ENCODE data around the gene MLN. TPM values are rescaled to one million over a fixed set of nuclear protein-coding genes. Genes with fewer than 3 reads are reported as not detected.

MLN gene
- total RNA-seq = not detected

DNA sequence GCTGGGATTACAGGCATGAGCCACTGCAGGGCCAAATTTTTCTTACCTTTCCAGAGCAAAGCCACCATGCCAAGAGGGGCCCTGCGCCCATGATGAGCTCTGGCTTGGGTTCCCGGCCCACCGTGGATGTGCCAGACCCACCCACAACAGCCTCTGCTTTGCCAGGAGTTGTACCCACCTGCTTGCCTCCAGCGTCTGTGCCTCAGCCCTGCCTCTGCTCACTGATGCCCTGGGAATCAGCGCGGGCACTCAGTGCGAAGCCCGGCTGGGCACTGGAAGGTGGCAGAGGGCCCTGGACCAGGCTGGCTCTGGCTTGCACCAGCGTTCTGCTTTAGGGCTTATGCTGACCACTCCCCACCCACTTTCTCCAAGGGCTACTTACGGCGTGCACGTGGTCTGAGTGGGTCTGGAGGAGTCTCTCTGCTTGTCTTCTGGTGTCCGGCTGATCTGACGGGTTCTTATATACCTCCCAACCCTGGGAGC, at the start of gene MLN:
Gene MLN (minus strand): TSS at position 433 of the 483 bp plus-strand sequence. CDS start 2,840 bp downstream, outside the sequence.
- Mint-ChIP-seq H3K4me1 (peaks cover 17% of the 10 kb centered on the region), H3K27ac (no peak within 1 kb of the TSS), H3K4me3 (no peak within 1 kb of the TSS), H3K9me3 (ENCODE audit: low read depth) (no peaks in the 10 kb centered on the region), H3K27me3 (peaks cover 36% of the 10 kb centered on the region), H3K36me3 (no peaks in the 10 kb centered on the region)
- ATAC-seq (no peak), DNase-seq (no peak)
- CTCF ChIA-PET = interaction anchor here (1.0 kb wide), 1 partner anchor 32 kb away, joined by 3 read pairs; no protein-coding TSS in a partner anchor

GRCh38 chr6:33853026-33853425, 49.2 kb upstream of the MLN start:
- Mint-ChIP-seq H3K27me3 (peaks cover 46% of the 10 kb centered on the region), H3K4me1 (peaks cover 28% of the 10 kb centered on the region), H3K27ac (no peak overlapping the region), H3K9me3 (ENCODE audit: low read depth) (no peaks in the 10 kb centered on the region), H3K4me3 (no peak overlapping the region), H3K36me3 (no peaks in the 10 kb centered on the region)
- no peak for DNase-seq
- ATAC-seq = no peak
- CTCF ChIA-PET = interaction anchor here (0.7 to 11.0 kb wide), 3 partner anchors 43 to 174 kb away, joined by 3 to 95 read pairs (median 3); no protein-coding TSS in a partner anchor

- H3K4me3 Mint-ChIP-seq = no peak overlapping the region
- H3K36me3 Mint-ChIP-seq = no peaks in the 10 kb centered on the region
- no peak overlapping the region for H3K27ac Mint-ChIP-seq
- no peaks in the 10 kb centered on the region for H3K9me3 Mint-ChIP-seq (ENCODE audit: low read depth)
- peak; percentile 53 for DNase-seq
- H3K27me3 Mint-ChIP-seq = peaks cover 46% of the 10 kb centered on the region
- CTCF ChIA-PET = interaction anchor here (1.0 to 11.0 kb wide), 4 partner anchors 11 to 203 kb away, joined by 3 to 95 read pairs (median 12); no protein-coding TSS in a partner anchor
- H3K4me1 Mint-ChIP-seq = peaks cover 17% of the 10 kb centered on the region
- no peak for ATAC-seq
Observed at GRCh38 chr6:33851959-33852358, 48.2 kb upstream of the MLN start.

DNA sequence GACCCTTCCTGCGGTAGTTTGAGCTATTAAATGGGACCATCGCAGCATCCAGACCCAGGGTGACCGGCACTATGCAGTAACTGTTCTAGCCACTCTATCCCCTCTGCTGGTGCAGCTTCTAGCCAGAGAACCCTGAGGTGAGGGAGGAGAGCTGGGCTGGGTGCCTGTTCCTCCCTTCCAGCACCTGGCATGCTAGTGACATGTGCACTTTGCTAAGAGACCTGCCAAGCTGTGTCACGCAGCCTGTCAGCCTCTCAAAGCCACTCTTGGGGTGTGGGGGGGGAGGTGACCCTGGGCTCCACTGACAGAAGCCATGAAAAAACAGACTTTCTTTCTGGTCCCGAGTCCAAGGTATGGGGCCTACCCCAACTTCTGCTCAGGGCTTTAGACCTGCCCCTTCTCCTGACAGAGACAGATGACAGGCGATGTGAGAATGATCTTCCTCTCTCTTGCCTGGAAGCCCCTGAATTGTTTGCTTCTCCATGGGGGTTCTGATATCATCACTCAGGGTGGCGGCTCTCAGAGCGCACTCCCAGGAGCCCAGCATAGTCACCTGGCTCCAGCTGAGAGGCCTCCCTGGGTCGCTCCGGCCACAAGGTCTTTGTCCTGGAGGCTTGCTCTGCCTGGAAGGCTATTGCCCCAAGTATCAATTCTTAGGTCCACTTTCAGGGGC, 47.2 kb upstream of the MLN start:
- DNase-seq (no peak), ATAC-seq (no peak)
- Mint-ChIP-seq H3K4me3 (no peak overlapping the region), H3K4me1 (peaks cover 8% of the 10 kb centered on the region), H3K9me3 (ENCODE audit: low read depth) (no peaks in the 10 kb centered on the region), H3K36me3 (no peaks in the 10 kb centered on the region), H3K27me3 (peaks cover 53% of the 10 kb centered on the region), H3K27ac (no peak overlapping the region)
- CTCF ChIA-PET = interaction anchor here (0.8 to 11.0 kb wide), 7 partner anchors 10 to 204 kb away, joined by 3 to 95 read pairs (median 4); no protein-coding TSS in a partner anchor

DNA sequence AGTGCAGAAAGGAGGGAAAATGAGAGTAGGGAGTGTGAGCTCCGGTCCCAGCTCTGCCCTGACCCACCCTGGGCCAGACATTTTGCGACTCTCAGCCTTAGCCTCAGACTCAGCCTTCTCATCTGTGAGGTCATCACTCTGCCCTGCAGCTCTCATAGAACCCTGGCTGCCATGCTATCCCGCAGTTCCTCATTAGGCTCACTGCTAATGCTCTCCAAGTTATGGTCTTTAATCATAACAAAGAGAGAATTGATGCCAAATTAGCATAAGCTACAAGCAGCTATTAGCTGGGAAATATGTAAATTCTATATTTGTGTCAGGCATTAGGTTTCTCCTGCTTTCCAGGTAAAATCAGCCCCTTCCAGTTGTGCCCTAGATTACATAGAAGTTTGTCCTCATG, 46.5 kb upstream of the MLN start:
- Mint-ChIP-seq H3K27ac (no peak overlapping the region), H3K4me1 (peaks cover 1% of the 10 kb centered on the region), H3K9me3 (ENCODE audit: low read depth) (no peaks in the 10 kb centered on the region), H3K4me3 (no peak overlapping the region), H3K36me3 (no peaks in the 10 kb centered on the region), H3K27me3 (peaks cover 49% of the 10 kb centered on the region)
- CTCF ChIA-PET = interaction anchor here (0.8 to 11.0 kb wide), 9 partner anchors 9 to 205 kb away, joined by 3 to 95 read pairs (median 4); no protein-coding TSS in a partner anchor
- ATAC-seq = no peak
- DNase-seq = no peak

DNA sequence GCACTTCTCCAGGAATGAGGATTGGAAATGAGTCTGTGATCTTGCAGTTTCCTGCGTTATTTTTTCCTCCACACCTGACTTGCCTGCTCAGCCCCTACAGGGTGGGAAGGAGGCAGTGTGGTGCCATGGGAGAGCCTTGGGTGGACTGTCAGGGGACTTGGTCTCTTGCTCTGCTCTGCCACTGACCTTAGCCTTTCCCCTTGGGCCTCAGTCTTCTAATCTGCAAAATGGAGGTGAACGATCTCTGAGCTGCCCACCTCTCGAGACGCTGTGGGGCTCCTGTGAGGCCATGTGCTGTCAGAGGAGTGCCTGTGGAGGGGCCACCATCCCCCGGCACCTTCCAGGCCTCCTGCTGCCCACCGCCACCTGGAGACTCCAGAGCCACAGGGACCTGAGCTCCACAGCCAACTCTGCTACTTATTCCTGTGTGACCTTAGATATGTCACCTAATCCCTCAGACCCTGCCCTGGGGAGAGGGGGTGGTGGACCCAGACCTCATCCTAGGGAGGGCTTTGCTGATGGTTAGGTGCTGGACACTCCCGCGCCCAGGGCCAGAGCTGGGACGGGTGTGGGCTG, 45.8 kb upstream of the MLN start:
- ATAC-seq = no peak

GRCh38 chr6:33848484-33848883, 44.7 kb upstream of the MLN start:
- Mint-ChIP-seq H3K4me1 (no peaks in the 10 kb centered on the region), H3K4me3 (no peak overlapping the region), H3K27me3 (peaks cover 35% of the 10 kb centered on the region), H3K27ac (no peak overlapping the region), H3K36me3 (no peaks in the 10 kb centered on the region), H3K9me3 (ENCODE audit: low read depth) (no peaks in the 10 kb centered on the region)
- ATAC-seq = no peak
- CTCF ChIA-PET = interaction anchor here (1.4 to 11.0 kb wide), 2 partner anchors 12 to 179 kb away, joined by 3 to 95 read pairs; no protein-coding TSS in a partner anchor
- DNase-seq = no peak

More for the DNA sequence above, 45.8 kb upstream of the MLN start:
- CTCF ChIA-PET = interaction anchor here (0.8 to 11.0 kb wide), 5 partner anchors 8 to 177 kb away, joined by 3 to 95 read pairs (median 4); no protein-coding TSS in a partner anchor
- no peaks in the 10 kb centered on the region for H3K9me3 Mint-ChIP-seq (ENCODE audit: low read depth)
- H3K4me3 Mint-ChIP-seq = no peak overlapping the region
- no peak overlapping the region for H3K27ac Mint-ChIP-seq
- DNase-seq = no peak
- no peaks in the 10 kb centered on the region for H3K4me1 Mint-ChIP-seq
- H3K27me3 Mint-ChIP-seq = peaks cover 44% of the 10 kb centered on the region
- H3K36me3 Mint-ChIP-seq = no peaks in the 10 kb centered on the region

DNA sequence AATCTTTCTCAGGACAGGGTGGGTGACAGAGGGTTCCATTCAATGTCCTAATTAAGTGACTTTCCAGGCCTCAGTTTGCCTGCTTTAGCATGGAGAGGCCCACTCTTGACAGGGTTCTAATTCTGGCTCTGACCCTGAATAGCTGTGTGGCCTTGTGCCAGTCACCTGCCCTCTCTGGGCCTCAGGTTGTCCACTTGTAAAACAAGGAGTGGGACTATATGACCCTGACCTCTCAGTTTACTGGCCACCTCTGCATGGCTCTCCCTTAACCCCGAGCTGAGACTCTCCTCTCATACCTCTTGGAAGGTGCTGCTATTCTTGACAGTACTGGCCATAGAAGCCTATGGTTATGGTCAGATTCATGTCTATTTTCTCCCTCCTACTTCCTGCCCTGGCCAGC, 44.1 kb upstream of the MLN start:
- Mint-ChIP-seq H3K36me3 (no peaks in the 10 kb centered on the region), H3K27me3 (peaks cover 32% of the 10 kb centered on the region), H3K4me1 (no peaks in the 10 kb centered on the region), H3K9me3 (ENCODE audit: low read depth) (no peaks in the 10 kb centered on the region), H3K27ac (no peak overlapping the region), H3K4me3 (no peak overlapping the region)
- no peak for DNase-seq
- CTCF ChIA-PET = interaction anchor here (11.0 kb wide), 1 partner anchor 179 kb away, joined by 95 read pairs; no protein-coding TSS in a partner anchor
- no peak for ATAC-seq

DNA sequence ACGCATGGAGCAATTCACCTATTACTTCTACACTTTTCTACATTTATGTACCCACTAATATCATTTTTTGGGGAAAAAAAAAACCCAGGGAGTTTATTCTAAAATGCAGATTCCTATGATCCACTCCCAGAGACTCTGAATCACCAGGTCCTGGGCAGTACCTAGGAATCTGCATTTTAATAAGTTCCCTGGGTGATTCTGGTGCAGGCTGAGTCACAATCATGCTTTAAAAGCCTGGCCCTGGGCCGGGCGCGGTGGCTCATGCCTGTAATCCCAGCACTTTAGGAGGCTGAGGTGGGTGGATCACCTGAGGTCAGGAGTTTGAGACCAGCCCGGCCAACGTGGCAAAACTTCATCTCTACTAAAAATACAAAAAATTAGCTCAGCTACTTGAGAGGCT, 43.3 kb upstream of the MLN start:
- no peak overlapping the region for H3K27ac Mint-ChIP-seq
- no peak for DNase-seq
- ATAC-seq = no peak
- CTCF ChIA-PET = interaction anchor here (1.0 to 1.1 kb wide), 2 partner anchors 8 to 180 kb away, joined by 3 to 5 read pairs; no protein-coding TSS in a partner anchor
- H3K4me1 Mint-ChIP-seq = no peaks in the 10 kb centered on the region
- no peaks in the 10 kb centered on the region for H3K9me3 Mint-ChIP-seq (ENCODE audit: low read depth)
- no peak overlapping the region for H3K4me3 Mint-ChIP-seq
- H3K36me3 Mint-ChIP-seq = no peaks in the 10 kb centered on the region
- H3K27me3 Mint-ChIP-seq = peaks cover 30% of the 10 kb centered on the region

DNA sequence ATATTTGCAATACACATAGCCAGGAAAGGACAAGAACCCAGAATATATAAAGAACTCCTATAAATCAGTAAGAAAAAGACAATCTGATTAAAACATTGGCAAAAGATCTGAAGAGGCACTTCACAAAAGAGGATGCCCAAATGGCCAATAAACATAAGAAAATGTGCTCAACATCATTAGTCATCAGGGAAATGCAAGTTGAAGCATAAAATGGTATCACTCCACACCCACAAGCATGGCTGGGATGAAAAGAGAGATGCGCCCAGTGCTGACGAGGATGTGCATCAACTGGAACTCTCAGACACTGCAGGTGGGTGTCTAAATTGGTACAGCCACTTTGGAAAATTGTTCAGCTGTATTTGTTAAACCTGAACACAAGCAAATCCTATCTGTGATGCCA, 42.4 kb upstream of the MLN start:
- ATAC-seq (no peak), DNase-seq (no peak)
- H3K9me3 Mint-ChIP-seq (ENCODE audit: low read depth) = no peaks in the 10 kb centered on the region
- H3K27me3 Mint-ChIP-seq = peaks cover 25% of the 10 kb centered on the region
- H3K4me1 Mint-ChIP-seq = peaks cover 3% of the 10 kb centered on the region
- CTCF ChIA-PET = interaction anchor here (1.0 to 1.1 kb wide), 2 partner anchors 9 to 181 kb away, joined by 3 to 5 read pairs; no protein-coding TSS in a partner anchor
- no peak overlapping the region for H3K4me3 Mint-ChIP-seq
- H3K27ac Mint-ChIP-seq = no peak overlapping the region
- H3K36me3 Mint-ChIP-seq = no peaks in the 10 kb centered on the region

DNA sequence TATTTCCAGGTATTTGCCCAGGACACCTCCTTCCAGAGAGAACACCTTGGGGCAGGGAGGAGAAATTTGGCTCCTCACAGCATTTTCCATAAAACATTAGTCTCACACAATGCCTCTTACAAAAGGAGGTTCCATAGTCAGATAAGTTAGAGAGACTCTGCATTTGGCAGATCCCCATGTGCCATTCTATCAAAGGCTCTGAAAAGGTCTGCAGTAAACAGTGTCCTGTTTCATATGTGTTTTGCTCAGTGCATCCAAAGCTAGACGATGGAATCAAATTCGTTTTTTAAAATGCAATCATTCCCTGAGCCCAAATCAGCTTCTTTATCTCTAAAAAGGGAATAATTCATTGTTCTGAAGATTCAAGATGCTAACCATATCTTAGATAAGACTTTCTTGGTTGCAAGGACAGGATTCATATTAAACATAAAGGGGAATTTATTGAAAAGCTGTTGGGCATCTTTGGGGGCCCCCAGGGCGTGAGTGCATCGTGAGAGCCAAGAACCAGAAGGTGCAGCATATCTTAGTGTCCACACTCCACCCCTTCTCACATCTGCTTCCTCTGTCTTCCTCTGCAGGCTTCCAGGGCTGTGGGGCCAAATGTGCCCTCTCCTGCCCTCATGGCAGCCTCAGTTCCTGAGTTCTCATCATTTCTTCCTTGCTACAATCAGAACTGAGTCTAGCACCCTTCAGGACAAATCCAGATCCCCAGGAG, 41.4 kb upstream of the MLN start:
- Mint-ChIP-seq H3K9me3 (ENCODE audit: low read depth) (no peaks in the 10 kb centered on the region), H3K36me3 (no peaks in the 10 kb centered on the region), H3K27me3 (peaks cover 14% of the 10 kb centered on the region), H3K27ac (no peak overlapping the region), H3K4me3 (no peak overlapping the region), H3K4me1 (peaks cover 13% of the 10 kb centered on the region)
- DNase-seq (no peak), ATAC-seq (no peak)
- CTCF ChIA-PET = no interaction called here

DNA sequence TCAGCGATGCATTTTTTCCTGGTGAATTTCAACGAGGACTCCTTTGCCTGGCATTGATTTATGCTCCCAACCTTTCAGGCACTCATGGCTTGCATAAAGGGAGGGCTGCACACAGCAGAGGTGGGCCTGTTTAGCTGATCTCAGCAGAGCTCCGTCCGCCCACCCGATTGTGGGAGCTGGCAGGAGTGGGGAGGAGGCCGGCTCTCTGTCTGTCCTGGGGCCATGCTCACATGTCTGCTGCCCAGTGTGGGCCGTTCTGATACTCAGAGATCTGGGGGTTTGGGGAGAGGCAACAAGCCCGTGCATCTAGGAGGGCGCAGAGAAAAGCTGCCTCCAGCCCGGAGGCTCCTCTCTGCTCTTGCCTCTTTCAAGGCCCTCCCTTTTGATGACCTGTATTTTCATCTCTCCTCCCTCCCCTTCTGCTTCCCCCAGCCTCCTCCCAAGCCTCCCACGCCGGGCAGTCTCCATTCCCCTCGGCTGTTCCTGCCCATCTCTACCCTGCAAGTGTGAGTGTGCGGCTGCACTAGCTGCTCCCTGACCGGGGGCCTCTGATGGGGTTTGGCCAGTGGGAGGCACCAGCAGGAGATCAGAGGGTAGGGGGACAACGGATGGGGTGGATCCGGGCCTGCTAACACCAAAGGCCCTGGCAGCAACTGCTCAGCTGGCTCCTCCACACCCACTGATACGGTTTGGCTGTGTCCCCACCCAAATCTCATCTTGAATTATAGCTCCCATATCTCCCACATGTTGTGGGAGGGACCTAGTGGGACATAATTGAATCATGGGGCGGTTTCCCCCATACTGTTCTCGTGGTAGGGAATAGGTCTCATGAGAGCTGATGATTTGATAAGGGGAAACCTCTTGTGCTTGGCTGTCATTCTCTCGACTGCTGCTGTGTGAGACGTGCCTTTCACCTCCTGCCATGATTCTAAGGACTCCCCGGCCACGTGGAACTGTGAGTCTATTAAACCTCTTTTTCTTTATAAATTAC, 39.6 kb upstream of the MLN start:
- H3K4me1 Mint-ChIP-seq = peaks cover 29% of the 10 kb centered on the region

More for the DNA sequence above, 39.6 kb upstream of the MLN start:
- no peak overlapping the region for H3K4me3 Mint-ChIP-seq
- no peaks in the 10 kb centered on the region for H3K36me3 Mint-ChIP-seq
- CTCF ChIA-PET = interaction anchor here (0.9 to 4.8 kb wide), 4 partner anchors 8 to 212 kb away, joined by 3 to 21 read pairs (median 4); no protein-coding TSS in a partner anchor
- H3K27me3 Mint-ChIP-seq = peaks cover 7% of the 10 kb centered on the region
- H3K9me3 Mint-ChIP-seq (ENCODE audit: low read depth) = no peaks in the 10 kb centered on the region
- no peak overlapping the region for H3K27ac Mint-ChIP-seq
- ATAC-seq (no peak), DNase-seq (no peak)

Measured in activated CD8-positive, alpha-beta memory T cell treated with anti-CD3 and anti-CD28 coated beads, Interleukin-2, amount 10 ng/mL, durations not matched to agents 7 days and 5 days (primary cell).